SHP77 (cell line): ENCODE measurements around the gene TP53.
"Not testable (repeated sequence)": the region's sequence is repeated elsewhere in the genome, so short reads cannot be mapped to it uniquely, and the experiment has no call there.

ENCODE experiments used
- DNase-seq, 2 experiments: peaks; one replicate each; lab custom pipeline; 2025; lab: John Stamatoyannopoulos, UW

Gene TP53

GRCh38 chr17:7631398-7632380 is 55.6 kb downstream of the TP53 start:
- no peak for DNase-seq

DNA sequence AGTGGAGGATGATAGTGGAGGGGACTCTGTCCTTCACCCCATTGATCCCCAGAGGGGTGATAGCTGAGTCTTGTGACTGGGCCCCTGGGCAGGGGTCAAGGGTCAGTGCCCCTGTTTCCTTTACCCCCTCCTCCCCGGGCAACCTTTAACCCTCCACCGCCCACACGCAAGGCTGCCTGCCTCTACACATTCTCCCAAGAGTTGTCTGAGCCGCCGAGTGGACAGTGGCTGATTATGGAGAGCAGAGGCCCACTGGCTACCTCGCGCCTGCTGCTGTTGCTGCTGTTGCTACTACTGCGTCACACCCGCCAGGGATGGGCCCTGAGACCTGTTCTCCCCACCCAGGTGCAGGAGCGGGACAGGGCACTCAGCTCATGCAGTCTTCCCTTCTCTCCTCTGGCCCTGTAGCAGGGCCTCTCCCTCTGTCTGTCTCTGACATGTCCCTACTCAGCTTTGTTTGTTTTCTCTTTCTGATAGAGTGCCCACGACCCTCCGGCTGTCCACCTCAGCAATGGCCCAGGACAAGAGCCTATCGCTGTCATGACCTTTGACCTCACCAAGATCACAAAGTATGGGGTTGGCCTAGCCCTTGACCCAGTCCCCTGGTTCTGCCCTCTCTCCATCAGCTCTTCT is 57.2 kb downstream of the TP53 start, which contains the start of gene SHBG:
Gene SHBG (plus strand): TSS at position 197 of the 633 bp plus-strand sequence. CDS start 38 bp downstream, at position 235.
- no peak for DNase-seq

DNA sequence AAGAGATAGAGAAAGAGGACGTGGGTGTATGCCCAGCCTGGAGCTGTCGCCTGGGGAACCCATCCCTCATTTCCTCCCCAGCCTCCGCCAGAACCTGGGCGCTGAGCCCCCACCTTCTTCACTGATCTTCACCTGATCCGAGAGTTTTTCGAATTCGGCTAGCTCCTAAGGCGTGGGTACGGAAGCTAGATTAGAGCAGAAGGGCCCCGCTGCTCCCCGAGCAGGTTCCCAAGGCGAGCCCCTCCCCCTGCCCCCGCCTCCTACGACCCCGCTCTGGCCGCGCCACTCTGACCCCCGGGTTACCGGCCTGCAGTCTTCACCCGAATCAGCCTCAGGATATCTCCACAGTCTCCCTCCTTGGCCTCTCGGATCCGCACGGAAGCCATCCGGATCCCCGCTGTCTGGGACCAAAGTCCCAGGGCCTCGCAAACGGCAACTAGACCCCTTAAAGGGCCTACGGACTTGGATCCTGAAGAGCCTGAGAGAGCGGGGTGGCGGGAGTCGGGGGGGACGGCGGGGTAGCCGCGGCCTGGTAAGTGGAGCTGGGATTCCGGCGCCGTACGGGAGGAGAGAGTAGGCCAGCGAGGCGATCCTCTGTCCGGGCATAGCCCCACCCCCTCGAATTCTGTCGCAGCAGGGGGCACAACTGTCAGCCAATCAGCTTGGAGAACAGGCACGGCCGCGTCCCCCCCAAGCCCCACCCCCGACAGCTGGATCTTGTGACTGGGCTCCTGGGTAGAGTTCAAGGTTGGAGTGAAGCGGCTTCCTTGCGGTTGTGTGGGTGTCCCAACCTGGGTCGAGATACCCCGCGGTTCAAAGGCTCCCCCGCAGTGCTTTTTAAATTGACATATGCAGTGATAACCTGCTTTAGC is 59.8 kb downstream of the TP53 start, which contains the start of gene SAT2:
Gene SAT2 (minus strand): TSS at position 572 of the 872 bp plus-strand sequence. CDS start 186 bp downstream, at position 386.
- peak; percentile 96 to 97 for DNase-seq

DNA sequence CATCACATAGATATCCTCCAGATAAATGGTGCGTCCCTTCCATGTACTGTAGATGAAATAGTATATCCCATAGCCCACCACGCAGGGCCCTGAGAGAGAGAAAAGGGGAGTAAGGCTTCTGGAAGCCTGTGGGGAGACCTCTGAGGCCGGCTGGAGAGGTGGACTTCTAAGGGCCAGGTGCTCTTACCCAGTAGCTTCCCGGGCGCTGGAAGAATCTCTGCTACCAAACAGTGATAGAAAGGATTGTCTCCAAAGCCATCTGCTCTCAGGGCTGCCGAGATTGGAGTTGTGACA is 60.4 kb downstream of the TP53 start:
- no peak for DNase-seq

DNA sequence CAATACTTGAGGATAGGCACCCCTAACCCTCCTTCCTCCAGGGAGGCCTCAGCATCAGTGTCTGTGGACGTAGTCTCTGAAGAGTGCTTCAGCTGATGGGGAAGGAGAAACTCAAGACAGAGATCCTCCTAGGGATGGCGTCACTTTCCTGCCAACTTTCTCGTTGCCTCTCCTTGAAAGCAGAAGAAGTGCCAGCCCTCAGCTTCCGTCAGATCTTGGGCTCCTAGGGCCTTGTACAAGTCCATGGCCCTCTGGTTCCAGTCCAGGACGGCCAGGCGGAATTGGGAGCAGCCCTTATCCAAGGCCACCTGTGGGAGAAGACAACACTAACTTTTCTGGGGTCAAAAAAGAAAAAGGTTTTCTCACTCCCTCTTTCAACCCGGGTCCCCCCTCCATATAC is 61.0 kb downstream of the TP53 start:
- no peak for DNase-seq

DNA sequence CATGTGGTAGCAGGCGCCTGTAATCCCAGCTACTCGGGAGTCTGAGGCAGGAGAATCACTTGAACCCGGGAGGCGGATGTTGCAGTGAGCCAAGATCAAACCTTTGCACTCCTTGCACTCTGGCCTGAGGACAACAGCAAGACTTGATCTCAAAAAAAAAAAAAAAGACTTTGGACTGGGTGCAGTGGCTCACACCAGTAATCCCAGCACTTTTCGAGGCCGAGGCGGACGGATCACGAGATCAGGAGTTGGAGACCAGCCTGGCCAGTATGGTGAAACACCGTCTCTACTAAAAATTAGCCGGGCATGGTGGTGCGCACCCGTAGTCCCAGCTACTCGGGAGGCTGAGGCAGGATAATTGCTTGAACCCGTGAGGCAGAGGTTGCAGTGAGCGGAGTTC is 61.5 kb downstream of the TP53 start:
- DNase-seq = not testable (repeated sequence)

GRCh38 chr17:7623661-7624060 is 63.6 kb downstream of the TP53 start:
- DNase-seq = no peak

DNA sequence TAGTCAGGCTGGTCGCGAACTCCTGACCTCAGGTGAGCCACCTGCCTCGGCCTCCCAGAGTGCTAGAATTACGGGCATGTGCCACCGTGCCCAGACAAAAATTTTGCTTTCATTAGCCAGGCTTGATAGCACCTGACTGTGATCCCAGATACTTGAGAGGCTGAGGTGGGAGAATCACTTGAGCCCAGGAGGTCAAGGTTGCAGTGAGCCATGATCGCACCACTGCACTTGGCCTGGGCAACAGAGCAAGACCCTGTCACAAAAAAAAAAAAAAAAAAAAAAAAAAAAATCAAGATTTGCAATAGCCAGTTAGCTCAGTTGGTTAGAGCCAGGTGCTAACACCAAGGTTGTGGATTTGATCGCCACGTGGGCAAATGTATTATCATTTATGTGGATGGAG is 66.5 kb downstream of the TP53 start:
- no peak for DNase-seq

DNA sequence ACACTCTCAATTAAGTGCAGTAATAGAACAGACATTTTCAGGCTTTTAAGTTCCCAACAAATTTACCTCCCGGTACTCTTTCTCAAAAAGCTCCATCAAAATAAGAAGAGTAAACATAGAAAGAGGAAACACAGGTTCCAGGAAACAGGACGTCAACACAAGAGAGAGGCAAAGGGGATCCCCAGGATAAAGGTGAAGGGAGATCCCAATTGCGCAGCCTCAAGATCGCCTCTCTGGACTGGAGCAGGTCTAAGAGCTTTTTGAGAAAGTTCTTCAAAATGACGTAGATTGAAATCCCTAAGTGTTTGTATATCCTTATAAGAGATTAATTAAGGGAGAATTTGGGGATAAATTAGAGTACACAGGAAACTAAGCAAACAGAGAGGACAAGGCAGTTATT is 68.7 kb downstream of the TP53 start:
- DNase-seq = no peak
